ENCODE measurements around the gene NLRC5. TPM values are rescaled to one million over a fixed set of nuclear protein-coding genes. Genes with fewer than 3 reads are reported as not detected.

The NLRC5 gene
- total RNA-seq, 4 donors from 2014 or later = 14.4 to 22.5 (median 16.6) TPM

DNA sequence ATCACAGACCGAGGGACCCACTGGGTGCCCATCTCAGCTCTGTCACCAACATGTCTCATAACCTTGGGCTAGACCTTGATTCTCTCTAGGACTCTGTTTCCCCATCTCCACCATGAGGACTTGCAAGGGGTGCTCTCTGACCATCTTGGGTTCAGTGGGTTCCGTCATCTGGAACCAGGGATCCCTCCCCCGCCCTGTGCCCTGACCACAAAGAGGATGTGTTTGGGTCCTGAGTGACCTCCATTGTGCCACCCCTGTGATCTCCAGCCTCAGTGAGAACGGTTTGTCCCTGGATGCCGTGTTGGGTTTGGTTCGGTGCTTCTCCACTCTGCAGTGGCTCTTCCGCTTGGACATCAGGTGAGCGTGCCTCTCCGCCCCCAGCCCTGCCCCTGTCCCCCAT, 53.9 kb downstream of the NLRC5 start:
- intact Hi-C loops (cut with DNase I) = no loop called here
- peaks cover 0 to 72% (median 55%) of the 10 kb centered on the region in 4 donors for H3K36me3 ChIP-seq

DNA sequence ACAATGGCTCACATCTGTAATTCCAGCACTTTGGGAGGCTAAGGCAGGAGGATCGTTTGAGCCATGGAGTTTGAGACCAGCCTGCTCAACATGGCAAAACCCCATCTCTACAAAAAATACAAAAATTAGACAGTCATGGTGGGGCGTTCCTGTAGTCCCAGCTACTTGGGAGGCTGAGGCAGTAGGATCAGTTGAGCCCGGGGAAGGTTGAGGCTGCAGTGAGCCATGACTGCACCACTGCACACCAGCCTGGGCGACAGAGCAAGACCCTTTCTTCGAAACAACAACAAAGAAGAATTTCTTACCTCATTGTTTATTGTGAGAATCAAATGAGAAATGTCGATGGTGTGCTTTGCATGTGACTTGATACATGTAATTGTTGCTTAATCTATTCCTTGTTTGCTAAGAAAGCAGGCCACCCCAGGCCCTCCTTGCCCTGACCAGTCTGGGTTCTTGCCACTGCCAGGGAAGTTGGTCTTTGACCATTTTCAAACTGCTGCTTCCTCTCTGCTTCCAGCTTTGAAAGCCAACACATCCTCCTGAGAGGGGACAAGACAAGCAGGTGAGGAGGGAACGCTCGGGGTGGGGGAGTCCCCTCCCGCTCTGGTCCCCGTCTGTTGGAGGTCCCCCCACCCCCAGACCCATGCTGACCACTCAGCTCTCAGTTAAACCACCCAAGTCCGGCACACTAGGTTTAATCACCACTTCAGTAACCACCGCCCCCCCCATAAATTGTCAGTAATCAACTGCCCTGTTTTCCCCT, 55.8 kb downstream of the NLRC5 start:
- Histone ChIP-seq H3K27me3 (no peaks in the 10 kb centered on the region), H3K9me3 (no peaks in the 10 kb centered on the region), H3K4me3 (peak overlapping the region in 1 of 4 donors; percentile 24), H3K27ac (replicated peaks in 1 of 4) (peak overlapping the region in 1 of 4 donors; percentile 7), H3K4me1 (peaks cover 9 to 19% (median 15%) of the 10 kb centered on the region in 4 donors), H3K36me3 (peaks cover 0 to 69% (median 49%) of the 10 kb centered on the region in 4 donors)
- DNase-seq (ENCODE audit: extremely low spot score) = no peak
- no peak for TF ChIP-seq POLR2A (IDR thresholded peaks at IDR 0.05; ENCODE audit: low read depth)
- TF ChIP-seq POLR2AphosphoS5 (IDR thresholded peaks at IDR 0.05) = no peak
- TF ChIP-seq, protein P1, sequence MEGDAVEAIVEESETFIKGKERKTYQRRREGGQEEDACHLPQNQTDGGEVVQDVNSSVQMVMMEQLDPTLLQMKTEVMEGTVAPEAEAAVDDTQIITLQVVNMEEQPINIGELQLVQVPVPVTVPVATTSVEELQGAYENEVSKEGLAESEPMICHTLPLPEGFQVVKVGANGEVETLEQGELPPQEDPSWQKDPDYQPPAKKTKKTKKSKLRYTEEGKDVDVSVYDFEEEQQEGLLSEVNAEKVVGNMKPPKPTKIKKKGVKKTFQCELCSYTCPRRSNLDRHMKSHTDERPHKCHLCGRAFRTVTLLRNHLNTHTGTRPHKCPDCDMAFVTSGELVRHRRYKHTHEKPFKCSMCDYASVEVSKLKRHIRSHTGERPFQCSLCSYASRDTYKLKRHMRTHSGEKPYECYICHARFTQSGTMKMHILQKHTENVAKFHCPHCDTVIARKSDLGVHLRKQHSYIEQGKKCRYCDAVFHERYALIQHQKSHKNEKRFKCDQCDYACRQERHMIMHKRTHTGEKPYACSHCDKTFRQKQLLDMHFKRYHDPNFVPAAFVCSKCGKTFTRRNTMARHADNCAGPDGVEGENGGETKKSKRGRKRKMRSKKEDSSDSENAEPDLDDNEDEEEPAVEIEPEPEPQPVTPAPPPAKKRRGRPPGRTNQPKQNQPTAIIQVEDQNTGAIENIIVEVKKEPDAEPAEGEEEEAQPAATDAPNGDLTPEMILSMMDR (IDR thresholded peaks at IDR 0.05) = no peak
- no peak for TF ChIP-seq EP300 (IDR thresholded peaks at IDR 0.05)
- intact Hi-C loops (cut with DNase I) = loop anchor here (5.0 kb wide), 1 partner anchor 178 kb away; the partner anchor contains the start of gene SLC12A3
- WGBS = 85% methylated on average over 12 of the region's 12 CpGs

More for the DNA sequence above, 53.9 kb downstream of the NLRC5 start:
- 89% methylated on average over 9 of the region's 9 CpGs for WGBS
- no peak overlapping the region for H3K4me3 ChIP-seq
- no peak for TF ChIP-seq POLR2AphosphoS5 (IDR thresholded peaks at IDR 0.05)
- TF ChIP-seq, protein P1 (IDR thresholded peaks at IDR 0.05) = no peak
- TF ChIP-seq EP300 (IDR thresholded peaks at IDR 0.05) = no peak
- no peak for TF ChIP-seq POLR2A (IDR thresholded peaks at IDR 0.05; ENCODE audit: low read depth)
- no peak for DNase-seq (ENCODE audit: extremely low spot score)
- no peaks in the 10 kb centered on the region for H3K27me3 ChIP-seq
- no peak overlapping the region for H3K27ac ChIP-seq (replicated peaks in 1 of 4)
- H3K4me1 ChIP-seq = peaks cover 9 to 25% (median 15%) of the 10 kb centered on the region in 4 donors
- no peaks in the 10 kb centered on the region for H3K9me3 ChIP-seq

DNA sequence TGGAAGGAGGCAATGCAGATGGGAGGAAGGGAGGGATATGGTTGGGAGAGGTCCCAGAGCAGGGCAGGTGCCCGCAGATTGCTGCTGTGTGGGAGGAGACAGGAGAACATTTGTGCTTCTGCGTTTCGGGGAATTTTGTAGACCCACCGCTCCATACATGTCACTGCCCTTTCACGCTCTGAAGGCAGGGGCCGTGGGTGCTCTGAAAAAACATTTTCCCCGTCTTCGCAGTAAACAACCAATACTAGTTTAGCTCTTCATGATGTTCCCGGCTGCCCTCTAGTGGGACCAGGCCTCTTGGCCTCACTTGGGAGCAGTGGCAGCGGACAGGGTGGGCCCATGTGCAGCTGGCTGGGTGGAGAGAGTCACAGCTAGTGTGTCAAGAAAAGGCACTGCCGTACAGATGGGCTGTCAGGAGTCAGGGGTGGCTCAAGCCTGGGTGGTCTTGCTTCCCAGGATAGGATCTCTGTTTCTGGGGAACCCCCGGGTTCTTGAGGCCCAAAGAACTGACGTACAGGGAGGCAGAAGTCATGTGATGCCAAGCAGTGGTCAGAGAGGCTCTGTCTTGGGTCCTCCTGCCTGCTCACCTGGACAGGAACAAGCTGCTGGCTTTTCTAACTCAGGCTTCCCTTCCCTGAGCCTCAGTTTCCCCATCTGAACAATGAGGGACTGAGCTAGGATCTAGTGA, 56.5 kb downstream of the NLRC5 start:
- 43% methylated on average over 12 of the region's 13 CpGs for WGBS
- no peak for DNase-seq (ENCODE audit: extremely low spot score)
- Histone ChIP-seq H3K4me1 (peaks cover 9 to 17% (median 12%) of the 10 kb centered on the region in 4 donors), H3K36me3 (peaks cover 0 to 65% (median 42%) of the 10 kb centered on the region in 4 donors), H3K9me3 (no peaks in the 10 kb centered on the region), H3K27ac (replicated peaks in 1 of 4) (peak overlapping the region in 1 of 4 donors; percentile 7), H3K4me3 (peak overlapping the region in 1 of 4 donors; percentile 24), H3K27me3 (no peaks in the 10 kb centered on the region)
- intact Hi-C loops (cut with DNase I) = loop anchor here (5.0 kb wide), 1 partner anchor 179 kb away; the partner anchor contains the start of gene SLC12A3
- TF ChIP-seq, protein P1 (IDR thresholded peaks at IDR 0.05) = peak; percentile 31 to 57 (median 37)
- TF ChIP-seq POLR2A (IDR thresholded peaks at IDR 0.05; ENCODE audit: low read depth) = no peak

DNA sequence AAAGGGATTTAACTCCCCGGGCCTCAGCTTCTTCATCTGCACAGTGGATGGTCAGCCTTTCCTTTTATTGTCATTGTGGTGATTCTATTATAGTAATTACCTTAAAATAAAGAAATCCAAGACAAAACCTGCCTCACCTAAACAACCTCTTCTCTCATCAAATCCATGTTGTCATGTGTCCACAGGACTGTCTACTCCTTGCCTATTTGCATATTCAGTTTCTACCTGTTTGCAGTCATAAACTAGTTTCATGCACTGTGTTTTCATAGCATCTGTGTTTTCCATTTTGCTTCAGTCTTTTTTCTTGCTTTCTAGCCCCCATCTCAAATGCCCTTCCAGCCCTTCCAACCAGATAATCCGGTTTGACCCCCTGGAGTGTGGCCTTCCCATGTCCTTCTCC, 58.7 kb downstream of the NLRC5 start:
- Histone ChIP-seq H3K27ac (replicated peaks in 1 of 4) (no peak overlapping the region), H3K36me3 (peaks cover 0 to 64% (median 37%) of the 10 kb centered on the region in 4 donors), H3K27me3 (no peaks in the 10 kb centered on the region), H3K4me1 (peaks cover 4 to 9% (median 8%) of the 10 kb centered on the region in 4 donors), H3K4me3 (no peak overlapping the region), H3K9me3 (no peaks in the 10 kb centered on the region)
- 79% methylated on average over 2 of the region's 2 CpGs for WGBS
- TF ChIP-seq EP300 (IDR thresholded peaks at IDR 0.05) (no peak), POLR2A (IDR thresholded peaks at IDR 0.05; ENCODE audit: low read depth) (no peak), POLR2AphosphoS5 (IDR thresholded peaks at IDR 0.05) (no peak)
- TF ChIP-seq, protein P1 (IDR thresholded peaks at IDR 0.05) = no peak
- no peak for DNase-seq (ENCODE audit: extremely low spot score)
- intact Hi-C loops (cut with DNase I) = loop anchor here (5.0 kb wide), 1 partner anchor 181 kb away; the partner anchor contains the start of gene SLC12A3

Data from esophagus muscularis mucosa (tissue), 4 donors.